M059J (cell line): ENCODE measurements around the gene ANKRD24. TPM values are rescaled to one million over a fixed set of nuclear protein-coding genes. Genes with fewer than 3 reads are reported as not detected.
"Not testable (repeated sequence)": the region's sequence is repeated elsewhere in the genome, so short reads cannot be mapped to it uniquely, and the experiment has no call there.

ENCODE experiments used
- DNase-seq: peaks from one replicate; pipeline ENCODE4 v3.0.0-alpha.2; 2012; ENCODE audit warnings: low read depth
- total RNA-seq: library from RNA; depleted of rRNA; stranded (reverse); fragments of >200 nt; shearing (Covaris generic); gene quantifications from 2 replicates; pipeline ENCODE4 v1.2.3, GENCODE V29; 2014; rRNA removed

ANKRD24 gene
- 0.12 and 0.20 TPM in 2 replicates for total RNA-seq

- peak; percentile 92 for DNase-seq
These were observed at the start of gene ANKRD24, which contains the start of gene SIRT6 for GRCh38 chr19:4182084-4182810. Gene ANKRD24, plus strand, starts transcription at chr19:4182689. Its CDS starts 3,737 bp downstream, at chr19:4186426. Gene SIRT6, minus strand, starts transcription at chr19:4182563. Its CDS starts 24 bp downstream, at chr19:4182539.

GRCh38 chr19:4134351-4134750, 48.1 kb upstream of the ANKRD24 start:
- DNase-seq, result peak; percentile 25

GRCh38 chr19:4135386-4135785, 47.1 kb upstream of the ANKRD24 start:
- not testable (repeated sequence) for DNase-seq

GRCh38 chr19:4136680-4137088, 45.8 kb upstream of the ANKRD24 start:
- no peak for DNase-seq

GRCh38 chr19:4138445-4138844, 44.0 kb upstream of the ANKRD24 start:
- no peak for DNase-seq

- peak; percentile 66 for DNase-seq
These were observed 42.8 kb upstream of the ANKRD24 start for GRCh38 chr19:4139614-4140236.

- peak; percentile 65 for DNase-seq
These were observed 42.2 kb upstream of the ANKRD24 start for GRCh38 chr19:4140237-4140711.

- not testable (repeated sequence) for DNase-seq
These were observed 39.6 kb upstream of the ANKRD24 start for GRCh38 chr19:4142916-4143315.

- DNase-seq, result peak; percentile 71
These were observed 37.7 kb upstream of the ANKRD24 start for GRCh38 chr19:4144666-4145249.

GRCh38 chr19:4149518-4150288, 32.8 kb upstream of the ANKRD24 start:
- DNase-seq, result no peak

GRCh38 chr19:4151623-4152022, 30.9 kb upstream of the ANKRD24 start:
- DNase-seq, result no peak

GRCh38 chr19:4152241-4152998, 30.1 kb upstream of the ANKRD24 start:
- DNase-seq, result no peak

- no peak for DNase-seq
These were observed 27.7 kb upstream of the ANKRD24 start for GRCh38 chr19:4154571-4155312.

- no peak for DNase-seq
These were observed 25.3 kb upstream of the ANKRD24 start for GRCh38 chr19:4157164-4157563.

- DNase-seq, result not testable (repeated sequence)
These were observed 24.5 kb upstream of the ANKRD24 start for GRCh38 chr19:4157971-4158370.

GRCh38 chr19:4161415-4162077, 20.9 kb upstream of the ANKRD24 start:
- no peak for DNase-seq

GRCh38 chr19:4164262-4164661, 18.2 kb upstream of the ANKRD24 start:
- no peak for DNase-seq

- DNase-seq, result no peak
These were observed 10.8 kb upstream of the ANKRD24 start for GRCh38 chr19:4171676-4172075.

- peak; percentile 44 for DNase-seq
These were observed 9.5 kb upstream of the ANKRD24 start for GRCh38 chr19:4172861-4173473.
